Transverse colon (tissue), 4 donors: Measurements from ENCODE around the gene CASP2. TPM values are rescaled to one million over a fixed set of nuclear protein-coding genes. Genes with fewer than 3 reads are reported as not detected.
"Not testable (repeated sequence)": the region's sequence is repeated elsewhere in the genome, so short reads cannot be mapped to it uniquely, and the experiment has no call there.

Source experiments
- DNase-seq: peaks from one replicate; pipeline ENCODE4 v3.0.0-alpha.2; 2019
- H3K27ac ChIP-seq, 4 donors: fragments of 200-600 bp; sonication (generic); 2 replicates each; pipeline ENCODE4 v1.5.1; 2016 to 2018; ENCODE audit warnings: inconsistent platforms in 4 of 4
- H3K27me3 ChIP-seq: fragments of 200-600 bp; sonication (generic); 2 replicates; pipeline ENCODE4 v1.5.1; 2017; ENCODE audit warnings: inconsistent platforms
- H3K36me3 ChIP-seq, 4 donors: fragments of 200-600 bp; sonication (generic); 2 replicates each; pipeline ENCODE4 v1.5.1; 2017 to 2019; ENCODE audit warnings: inconsistent platforms in 4 of 4
- H3K4me1 ChIP-seq, 4 donors: fragments of 200-600 bp; sonication (generic); 2 replicates each; pipeline ENCODE4 v1.5.1; 2017 to 2020; ENCODE audit warnings: inconsistent platforms in 4 of 4
- H3K4me3 ChIP-seq, 4 donors: fragments of 200-600 bp; sonication (generic); 1 replicate in 1 of 4; 2 replicates in 3 of 4; pipeline versions ENCODE4 v1.5.1 to v1.6.1; 2017 to 2019; ENCODE audit warnings: inconsistent platforms in 4 of 4
- H3K9me3 ChIP-seq, 2 donors: fragments of 200-600 bp; sonication (generic); 2 replicates each; pipeline ENCODE4 v1.5.1; 2017 to 2019; ENCODE audit warnings: inconsistent platforms in 2 of 2
- EP300 ChIP-seq: sonication (generic); formaldehyde crosslinking; IDR thresholded peaks from one replicate; pipeline ENCODE4 v1.6.1; 2017; ENCODE audit warnings: antibody characterized with exemption, low read depth
- POLR2A ChIP-seq: fragments of 450-650 bp; IDR thresholded peaks from one replicate; pipeline ENCODE4 v1.6.1; 2016; ENCODE audit warnings: antibody characterized with exemption, mild to moderate bottlenecking, moderate library complexity
- POLR2AphosphoS5 ChIP-seq, 3 donors: sonication (generic); formaldehyde crosslinking; IDR thresholded peaks; one replicate each; pipeline ENCODE4 v1.6.1; 2016; ENCODE audit warnings: antibody characterized with exemption in 3 of 3
- WGBS, 2 donors: methylation state at CpG; one replicate each; pipeline ENCODE4 v1.1.5; 2018; ENCODE audit warnings: low coverage in 1 of 2; 5-methylcytosine and 5-hydroxymethylcytosine counted together
- in situ Hi-C, 4 donors: fragments of 200-750 bp; cut with MboI; loops; one replicate each; pipeline versions ENCODE4 v1.15.0 to v1.15.1; 2017; ENCODE audit warnings: low sequenced_read_pairs in 3 of 4, low pct_ligation_motif_present in 1 of 4, low pct_unique_long_range_greater_than_20kb in 1 of 4
- intact Hi-C: fragments of 100-400 bp; cut with DNase I; formaldehyde crosslinking; loops from one replicate; pipeline ENCODE4 v1.15.1; 2023; ENCODE audit warnings: low total_unique reads
- total RNA-seq, 4 donors: library from RNA; depleted of rRNA; stranded (reverse); fragments of >200 nt; gene quantifications; one replicate each; pipeline ENCODE4 v1.1.0, GENCODE V29; 2016
- TF ChIP-seq, protein P1 (sequence below), 5 experiments: fragments of 200-600 bp in 3 of 5; fragments of 450-650 bp in 2 of 5; sonication (generic) in 3 of 5; IDR thresholded peaks; 1 replicate in 2 of 5; 2 replicates in 3 of 5; pipeline ENCODE4 v1.5.1; 2016 to 2017; ENCODE audit warnings: antibody characterized with exemption in 5 of 5, inconsistent platforms in 3 of 5, mild to moderate bottlenecking in 2 of 5, moderate library complexity in 1 of 5

CASP2 gene
- total RNA-seq, 4 donors from 2014 or later = 13.5 to 38.9 (median 17.6) TPM

DNA sequence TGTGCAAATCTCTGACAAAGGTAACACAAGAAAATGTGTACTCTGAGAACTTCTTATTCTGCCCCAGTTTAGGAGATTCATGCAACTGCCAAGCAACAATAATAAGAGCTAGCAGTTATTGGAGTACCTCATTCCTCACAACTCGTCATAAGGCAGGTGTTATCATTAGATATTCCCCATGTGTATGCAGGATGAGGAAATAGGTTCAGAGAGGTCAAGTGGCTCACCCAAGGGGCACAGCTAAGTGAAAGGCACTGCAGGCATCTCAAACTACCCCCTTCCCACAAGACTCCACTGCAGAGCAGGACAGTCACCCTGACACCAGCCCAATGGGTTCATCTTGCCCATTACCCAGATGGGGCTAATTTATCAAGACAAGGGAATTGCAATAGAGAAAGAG, 26.2 kb upstream of the CASP2 start:
- in situ Hi-C loops = no loop called here
- TF ChIP-seq, protein P1, sequence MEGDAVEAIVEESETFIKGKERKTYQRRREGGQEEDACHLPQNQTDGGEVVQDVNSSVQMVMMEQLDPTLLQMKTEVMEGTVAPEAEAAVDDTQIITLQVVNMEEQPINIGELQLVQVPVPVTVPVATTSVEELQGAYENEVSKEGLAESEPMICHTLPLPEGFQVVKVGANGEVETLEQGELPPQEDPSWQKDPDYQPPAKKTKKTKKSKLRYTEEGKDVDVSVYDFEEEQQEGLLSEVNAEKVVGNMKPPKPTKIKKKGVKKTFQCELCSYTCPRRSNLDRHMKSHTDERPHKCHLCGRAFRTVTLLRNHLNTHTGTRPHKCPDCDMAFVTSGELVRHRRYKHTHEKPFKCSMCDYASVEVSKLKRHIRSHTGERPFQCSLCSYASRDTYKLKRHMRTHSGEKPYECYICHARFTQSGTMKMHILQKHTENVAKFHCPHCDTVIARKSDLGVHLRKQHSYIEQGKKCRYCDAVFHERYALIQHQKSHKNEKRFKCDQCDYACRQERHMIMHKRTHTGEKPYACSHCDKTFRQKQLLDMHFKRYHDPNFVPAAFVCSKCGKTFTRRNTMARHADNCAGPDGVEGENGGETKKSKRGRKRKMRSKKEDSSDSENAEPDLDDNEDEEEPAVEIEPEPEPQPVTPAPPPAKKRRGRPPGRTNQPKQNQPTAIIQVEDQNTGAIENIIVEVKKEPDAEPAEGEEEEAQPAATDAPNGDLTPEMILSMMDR (IDR thresholded peaks at IDR 0.05) = no peak
- no peak for TF ChIP-seq EP300
- TF ChIP-seq POLR2AphosphoS5 (IDR thresholded peaks at IDR 0.05) = no peak
- no peak for TF ChIP-seq POLR2A
- no peak for DNase-seq
- peaks cover 0 to under 1% (median 0%) of the 10 kb centered on the region in 4 donors for H3K36me3 ChIP-seq
- H3K9me3 ChIP-seq = no peaks in the 10 kb centered on the region
- peaks cover 8 to 44% (median 20%) of the 10 kb centered on the region in 4 donors for H3K4me1 ChIP-seq
- intact Hi-C loops = no loop called here
- H3K27me3 ChIP-seq = no peaks in the 10 kb centered on the region
- 85% methylated on average over 1 of the region's 1 CpG; no CpG with 5 or more reads in 1 of the 2 donors for WGBS, 2 donors
- no peak overlapping the region for H3K27ac ChIP-seq
- H3K4me3 ChIP-seq = no peak overlapping the region

DNA sequence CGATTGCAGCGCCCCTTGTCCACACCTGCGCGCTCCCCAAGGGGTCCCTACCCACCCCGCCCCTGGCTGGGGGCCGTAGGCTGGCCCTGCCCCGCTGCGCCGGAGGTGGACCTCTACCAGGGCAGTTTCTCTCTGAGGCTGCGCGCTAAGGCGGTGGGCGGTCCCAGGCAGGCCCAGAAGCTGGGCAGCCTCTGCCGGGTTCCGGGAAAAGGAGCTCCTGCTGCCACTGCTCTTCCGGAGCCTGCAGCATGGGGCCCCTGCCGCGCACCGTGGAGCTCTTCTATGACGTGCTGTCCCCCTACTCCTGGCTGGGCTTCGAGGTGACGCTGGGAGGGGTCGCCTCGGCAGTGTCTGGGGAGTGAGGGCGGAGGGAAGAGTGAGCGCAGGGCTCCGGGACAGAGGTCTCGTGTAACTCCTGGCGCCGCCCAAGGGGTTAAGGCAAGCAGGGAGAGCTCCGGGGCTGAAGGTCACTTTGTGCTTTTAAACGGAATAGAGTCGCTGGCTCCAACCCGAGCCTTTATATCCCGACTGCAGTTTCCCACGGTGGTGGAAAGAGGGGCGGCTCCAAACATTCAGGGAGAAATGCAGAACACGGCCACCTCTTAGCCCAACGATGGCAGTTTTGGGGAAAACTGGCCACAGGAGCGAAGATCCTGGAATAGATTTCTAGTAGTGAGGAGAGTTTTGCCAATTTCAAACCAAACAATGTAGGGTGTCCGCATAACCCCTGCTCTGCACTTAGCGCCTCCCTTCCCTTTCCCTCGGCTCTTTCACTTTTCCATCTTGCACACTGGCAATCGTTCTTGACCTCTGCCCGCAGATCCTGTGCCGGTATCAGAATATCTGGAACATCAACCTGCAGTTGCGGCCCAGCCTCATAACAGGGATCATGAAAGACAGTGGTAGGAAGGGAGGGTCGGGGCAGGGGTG, 24.6 kb upstream of the CASP2 start, which contains the start of gene GSTK1:
Gene GSTK1, plus strand, starts transcription at position 176 of the 930 bp plus-strand sequence. Its CDS starts 73 bp downstream, at position 249.
- intact Hi-C loops (no loop called here), in situ Hi-C loops (no loop called here)
- 1% methylated on average over 29 of the region's 48 CpGs; no CpG with 5 or more reads in 1 of the 2 donors for WGBS, 2 donors
- H3K27me3 ChIP-seq = no peaks in the 10 kb centered on the region
- H3K4me1 ChIP-seq = peaks cover 8 to 48% (median 27%) of the 10 kb centered on the region in 4 donors
- peak within 1 kb of the TSS; percentile 90 to 96 (median 92) for H3K27ac ChIP-seq
- H3K36me3 ChIP-seq = peaks cover 0 to 17% (median 7%) of the 10 kb centered on the region in 4 donors
- peak within 1 kb of the TSS; percentile 76 to 87 (median 78) for H3K4me3 ChIP-seq
- H3K9me3 ChIP-seq = no peaks in the 10 kb centered on the region
- TF ChIP-seq, protein P1 (IDR thresholded peaks at IDR 0.05) = peak in 1 of 5 experiments; percentile 15
- TF ChIP-seq POLR2A = peak; percentile 92
- TF ChIP-seq EP300 = no peak
- peak; percentile 82 to 93 (median 88) for TF ChIP-seq POLR2AphosphoS5 (IDR thresholded peaks at IDR 0.05)
- peak; percentile 89 for DNase-seq

DNA sequence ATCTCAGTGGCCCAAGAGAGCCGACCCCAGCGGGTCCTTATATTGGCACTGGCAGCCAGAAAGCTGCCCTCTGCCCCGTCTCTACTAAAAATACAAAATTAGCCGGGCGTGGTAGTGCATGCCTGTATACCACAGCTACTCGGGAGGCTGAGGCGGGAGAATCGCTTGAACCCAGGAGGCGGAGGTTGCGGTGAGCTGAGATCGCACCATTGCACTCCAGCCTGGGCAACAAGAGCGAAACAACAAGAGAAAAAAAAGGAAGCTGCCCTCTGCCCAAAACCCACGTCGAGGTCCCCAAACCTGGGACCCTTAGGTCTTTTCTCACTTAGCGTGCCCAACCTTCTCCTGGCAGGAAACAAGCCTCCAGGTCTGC, 24.0 kb upstream of the CASP2 start:
- Histone ChIP-seq H3K27ac (peak overlapping the region; percentile 90 to 96 (median 92)), H3K4me1 (peaks cover 8 to 47% (median 27%) of the 10 kb centered on the region in 4 donors), H3K36me3 (peaks cover 0 to 17% (median 7%) of the 10 kb centered on the region in 4 donors), H3K4me3 (peak overlapping the region; percentile 76 to 87 (median 78))
- 29 to 57% methylated on average over 5 to 15 of the region's 15 CpGs for WGBS, 2 donors
- H3K27me3 ChIP-seq, in situ Hi-C loops, H3K9me3 ChIP-seq, intact Hi-C loops, DNase-seq: not testable (repeated sequence)

DNA sequence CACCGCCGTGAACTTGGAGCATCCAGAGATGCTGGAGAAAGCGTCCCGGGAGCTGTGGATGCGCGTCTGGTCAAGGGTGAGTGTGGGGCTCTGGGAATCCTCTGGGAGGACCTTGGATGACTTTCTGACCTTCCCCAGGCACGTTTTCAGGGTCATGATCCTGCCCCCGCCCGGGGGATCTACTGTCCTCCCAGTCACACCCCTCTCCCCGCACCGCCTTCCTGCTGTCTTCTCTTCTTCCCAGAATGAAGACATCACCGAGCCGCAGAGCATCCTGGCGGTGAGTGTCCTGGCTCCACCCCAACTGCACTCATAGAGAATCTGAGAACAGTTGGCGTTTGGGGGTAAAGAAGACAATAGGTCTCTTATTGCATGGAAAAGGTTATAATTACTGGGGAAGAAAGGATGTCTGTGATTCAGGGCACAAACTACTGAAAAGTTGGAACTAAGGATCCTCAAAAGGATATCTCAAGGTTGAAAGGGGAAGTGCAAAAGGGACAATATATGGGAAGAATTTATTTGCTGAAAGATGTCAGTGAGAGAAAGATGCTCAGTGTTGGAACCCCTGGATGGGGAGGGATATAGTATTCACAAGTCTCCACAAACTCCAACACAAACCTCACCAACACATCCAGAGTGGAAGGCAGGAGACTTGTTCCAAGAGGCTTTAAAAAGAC, 23.0 kb upstream of the CASP2 start:
- 40 to 76% methylated on average over 1 to 13 of the region's 15 CpGs for WGBS, 2 donors
- Histone ChIP-seq H3K27ac (peak overlapping the region; percentile 90 to 96 (median 92)), H3K9me3 (no peaks in the 10 kb centered on the region), H3K36me3 (peaks cover 0 to 17% (median 7%) of the 10 kb centered on the region in 4 donors), H3K27me3 (no peaks in the 10 kb centered on the region), H3K4me1 (peaks cover 8 to 46% (median 32%) of the 10 kb centered on the region in 4 donors), H3K4me3 (peak overlapping the region in 1 of 4 donors; percentile 77)
- DNase-seq = no peak
- no peak for TF ChIP-seq EP300
- TF ChIP-seq POLR2AphosphoS5 (IDR thresholded peaks at IDR 0.05) = no peak
- TF ChIP-seq, protein P1 (IDR thresholded peaks at IDR 0.05) = no peak
- no peak for TF ChIP-seq POLR2A
- in situ Hi-C loops (no loop called here), intact Hi-C loops (no loop called here)
